Keratinocyte (primary cell): ENCODE results near the gene MDN1. TPM values are rescaled to one million over a fixed set of nuclear protein-coding genes. Genes with fewer than 3 reads are reported as not detected.

Experiments
- DNase-seq: peaks from one replicate; pipeline ENCODE4 v3.0.0-alpha.2; 2011; ENCODE audit warnings: low read depth, missing footprints, low spot score
- FAIRE-seq: peaks from 2 replicates; lab custom pipeline; 2011; peaks lifted over from hg19 to GRCh38; lab: Jason Lieb, UNC
- H2AFZ ChIP-seq: 2 replicates; pipeline ENCODE4 v1.6.0; 2012; ENCODE audit warnings: low read length, control low read depth, inconsistent platforms; ENCODE audit not compliant: control insufficient read depth
- H3K27ac ChIP-seq: 2 replicates; pipeline ENCODE4 v1.5.1; 2011; ENCODE audit warnings: low read length; ENCODE audit not compliant: control insufficient read depth, insufficient read depth
- H3K27me3 ChIP-seq: 3 replicates; pipeline ENCODE4 v1.6.0; 2011; ENCODE audit warnings: low read length; ENCODE audit not compliant: control insufficient read depth, insufficient read depth; ENCODE audit errors: extremely low read depth
- H3K36me3 ChIP-seq, 2 experiments: 2 replicates in 1 of 2; 3 replicates in 1 of 2; pipeline ENCODE4 v1.5.1; 2011; ENCODE audit warnings: low read length in 2 of 2, mild to moderate bottlenecking in 1 of 2; ENCODE audit not compliant: control insufficient read depth in 2 of 2, insufficient read depth in 2 of 2; ENCODE audit errors: extremely low read depth in 1 of 2
- H3K4me1 ChIP-seq: 3 replicates; pipeline ENCODE4 v1.5.1; 2011; ENCODE audit warnings: low read length; ENCODE audit not compliant: control insufficient read depth, insufficient read depth; ENCODE audit errors: extremely low read depth
- H3K4me2 ChIP-seq: 3 replicates; pipeline ENCODE4 v1.6.0; 2011; ENCODE audit warnings: low read depth, low read length; ENCODE audit not compliant: control insufficient read depth, insufficient read depth; ENCODE audit errors: extremely low read depth
- H3K4me3 ChIP-seq, 3 experiments: fragments of 200-600 bp in 1 of 3; sonication (generic) in 1 of 3; 2 replicates in 2 of 3; 3 replicates in 1 of 3; pipeline ENCODE4 v1.5.1; 2011 to 2016; ENCODE audit warnings: low read length in 3 of 3, mild to moderate bottlenecking in 3 of 3, control low read depth in 2 of 3, inconsistent platforms in 1 of 3, low read depth in 1 of 3, mixed read lengths in 1 of 3, mixed run types in 1 of 3, moderate library complexity in 1 of 3; ENCODE audit not compliant: control insufficient read depth in 2 of 3, insufficient read depth in 2 of 3; ENCODE audit errors: extremely low read depth in 1 of 3
- H3K79me2 ChIP-seq: 2 replicates; pipeline ENCODE4 v1.6.0; 2012; ENCODE audit warnings: low read length; ENCODE audit not compliant: control insufficient read depth, insufficient read depth
- H3K9ac ChIP-seq: 3 replicates; pipeline ENCODE4 v1.6.0; 2011; ENCODE audit warnings: low read length; ENCODE audit not compliant: control insufficient read depth, insufficient read depth; ENCODE audit errors: extremely low read depth
- H3K9me1 ChIP-seq: 3 replicates; pipeline ENCODE4 v1.6.0; 2011; ENCODE audit warnings: low read length; ENCODE audit not compliant: control insufficient read depth, insufficient read depth; ENCODE audit errors: extremely low read depth
- H3K9me3 ChIP-seq: 2 replicates; pipeline ENCODE4 v1.5.1; 2012; ENCODE audit warnings: low read depth, low read length; ENCODE audit not compliant: control insufficient read depth
- H4K20me1 ChIP-seq: 3 replicates; pipeline ENCODE4 v1.6.0; 2011; ENCODE audit warnings: low read length; ENCODE audit not compliant: control insufficient read depth, insufficient read depth; ENCODE audit errors: extremely low read depth
- EZH2 ChIP-seq: IDR thresholded peaks from one replicate; pipeline ENCODE4 v1.6.1; 2012; ENCODE audit warnings: inconsistent platforms, mild to moderate bottlenecking, low read length, moderate library complexity
- dilution Hi-C: fragments of 300-500 bp; cut with MboI; formaldehyde crosslinking; loops from one replicate; pipeline ENCODE4 v1.7.0; 2020; ENCODE audit warnings: low sequenced_read_pairs; ENCODE audit not compliant: extremely low pct_ligation_motif_present
- polyA plus RNA-seq, 5 experiments: library from polyadenylated mRNA; depleted of rRNA in 3 of 5; stranded (reverse) in 3 of 5; stranded (forward) in 1 of 5; unstranded in 1 of 5; fragments of >200 nt; gene quantifications; 1 replicate in 1 of 5; 2 replicates in 3 of 5; 3 replicates in 1 of 5; pipeline versions ENCODE4 v1.2.1 to v1.2.3, GENCODE V29; 2011 to 2012; ENCODE audit warnings: missing spikeins in 2 of 5, low read depth in 1 of 5, low replicate concordance in 1 of 5
- TF ChIP-seq, protein P1 (sequence below), 3 experiments: IDR thresholded peaks in 1 of 3; conservative IDR thresholded peaks in 1 of 3; optimal IDR thresholded peaks in 1 of 3; 2 replicates in 2 of 3; 3 replicates in 1 of 3; pipeline versions ENCODE3 to v1.5.1; 2011; ENCODE audit warnings: low read length in 3 of 3, mild to moderate bottlenecking in 3 of 3, moderate library complexity in 2 of 3, control low read depth in 1 of 3, inconsistent platforms in 1 of 3; ENCODE audit not compliant: insufficient read depth in 2 of 3; ENCODE audit errors: extremely low read depth in 1 of 3

The MDN1 gene
- polyA plus RNA-seq, 1 donor (not counting 4 experiments of a cell fraction or from before 2014, with no cell fraction given) = 16.0 TPM

DNA sequence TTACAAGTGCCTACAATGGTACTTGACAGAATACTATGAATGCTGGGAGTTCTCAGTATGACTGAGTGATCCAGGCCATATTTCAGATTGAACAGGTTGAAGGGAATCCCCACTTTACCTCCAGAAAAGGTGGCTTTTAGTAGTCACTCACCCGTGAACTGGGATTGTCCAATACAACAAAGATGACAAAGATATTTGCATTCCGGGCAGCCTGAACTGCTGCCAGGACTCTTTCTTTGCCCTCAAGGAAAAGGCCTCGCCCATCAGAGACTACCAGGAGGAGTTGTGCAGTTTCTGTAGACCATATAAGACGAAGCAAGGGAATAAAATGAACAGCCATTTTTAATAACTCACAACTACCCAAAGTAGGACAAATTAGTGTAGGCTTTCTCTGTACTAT, 174.7 kb downstream of the MDN1 start:
- DNase-seq (no peak), FAIRE-seq (no peak)
- Histone ChIP-seq H3K4me3 (no peak overlapping the region), H4K20me1 (no peaks in the 10 kb centered on the region), H3K27ac (no peak overlapping the region), H3K27me3 (no peaks in the 10 kb centered on the region), H3K9ac (no peak overlapping the region), H3K79me2 (no peaks in the 10 kb centered on the region), H3K9me3 (no peaks in the 10 kb centered on the region), H3K36me3 (peaks cover 19 to 20% of the 10 kb centered on the region in 2 experiments), H2AFZ (no peak overlapping the region), H3K4me1 (peaks cover 8% of the 10 kb centered on the region), H3K4me2 (no peak overlapping the region), H3K9me1 (no peaks in the 10 kb centered on the region)
- dilution Hi-C loops = no loop called here
- TF ChIP-seq, protein P1, sequence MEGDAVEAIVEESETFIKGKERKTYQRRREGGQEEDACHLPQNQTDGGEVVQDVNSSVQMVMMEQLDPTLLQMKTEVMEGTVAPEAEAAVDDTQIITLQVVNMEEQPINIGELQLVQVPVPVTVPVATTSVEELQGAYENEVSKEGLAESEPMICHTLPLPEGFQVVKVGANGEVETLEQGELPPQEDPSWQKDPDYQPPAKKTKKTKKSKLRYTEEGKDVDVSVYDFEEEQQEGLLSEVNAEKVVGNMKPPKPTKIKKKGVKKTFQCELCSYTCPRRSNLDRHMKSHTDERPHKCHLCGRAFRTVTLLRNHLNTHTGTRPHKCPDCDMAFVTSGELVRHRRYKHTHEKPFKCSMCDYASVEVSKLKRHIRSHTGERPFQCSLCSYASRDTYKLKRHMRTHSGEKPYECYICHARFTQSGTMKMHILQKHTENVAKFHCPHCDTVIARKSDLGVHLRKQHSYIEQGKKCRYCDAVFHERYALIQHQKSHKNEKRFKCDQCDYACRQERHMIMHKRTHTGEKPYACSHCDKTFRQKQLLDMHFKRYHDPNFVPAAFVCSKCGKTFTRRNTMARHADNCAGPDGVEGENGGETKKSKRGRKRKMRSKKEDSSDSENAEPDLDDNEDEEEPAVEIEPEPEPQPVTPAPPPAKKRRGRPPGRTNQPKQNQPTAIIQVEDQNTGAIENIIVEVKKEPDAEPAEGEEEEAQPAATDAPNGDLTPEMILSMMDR (optimal IDR thresholded peaks at IDR 0.05 in 1 of 3, IDR thresholded peaks at IDR 0.05 in 1 of 3, conservative IDR thresholded peaks at IDR 0.05 in 1 of 3; ENCODE audit: extremely low read depth in 1 of 3, insufficient read depth in 2 of 3, low read length in 3 of 3) = no peak
- no peak for TF ChIP-seq EZH2

DNA sequence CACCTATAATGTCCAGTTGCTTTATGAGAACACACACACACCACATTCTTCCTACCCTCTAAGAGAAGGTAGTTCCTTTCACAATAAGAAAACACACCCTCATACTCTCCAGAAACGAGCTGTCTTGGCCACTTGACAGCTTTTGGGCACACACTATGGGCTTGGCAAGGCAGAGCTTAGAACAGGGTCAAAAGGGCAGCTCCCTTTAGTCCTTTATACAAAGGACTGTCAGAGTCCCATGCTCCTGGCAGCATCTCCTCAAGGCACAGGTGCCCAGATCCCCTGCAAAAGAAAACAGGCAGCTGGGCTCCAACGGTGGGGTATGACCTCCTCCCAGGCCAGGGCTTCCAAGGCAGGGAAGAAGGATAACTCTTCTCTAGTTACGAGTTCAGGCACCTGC, 176.2 kb downstream of the MDN1 start:
- no peaks in the 10 kb centered on the region for H3K27me3 ChIP-seq
- H3K79me2 ChIP-seq = peaks cover 5% of the 10 kb centered on the region
- no peaks in the 10 kb centered on the region for H3K9me1 ChIP-seq
- peaks cover 17 to 18% of the 10 kb centered on the region in 2 experiments for H3K36me3 ChIP-seq
- peaks cover 15% of the 10 kb centered on the region for H3K4me1 ChIP-seq
- dilution Hi-C loops = no loop called here
- DNase-seq (no peak), FAIRE-seq (no peak)
- no peak overlapping the region for H3K9ac ChIP-seq
- H2AFZ ChIP-seq = no peak overlapping the region
- H3K27ac ChIP-seq = no peak overlapping the region
- TF ChIP-seq, protein P1 (optimal IDR thresholded peaks at IDR 0.05 in 1 of 3, IDR thresholded peaks at IDR 0.05 in 1 of 3, conservative IDR thresholded peaks at IDR 0.05 in 1 of 3; ENCODE audit: extremely low read depth in 1 of 3, insufficient read depth in 2 of 3, low read length in 3 of 3) = no peak
- TF ChIP-seq EZH2 = no peak
- H3K4me2 ChIP-seq = no peak overlapping the region
- no peak overlapping the region for H3K4me3 ChIP-seq
- no peaks in the 10 kb centered on the region for H4K20me1 ChIP-seq
- H3K9me3 ChIP-seq = no peaks in the 10 kb centered on the region
